Measurements from ENCODE around the gene HSF2BP.
"Not testable (repeated sequence)": the region's sequence is repeated elsewhere in the genome, so short reads cannot be mapped to it uniquely, and the experiment has no call there.

DNA sequence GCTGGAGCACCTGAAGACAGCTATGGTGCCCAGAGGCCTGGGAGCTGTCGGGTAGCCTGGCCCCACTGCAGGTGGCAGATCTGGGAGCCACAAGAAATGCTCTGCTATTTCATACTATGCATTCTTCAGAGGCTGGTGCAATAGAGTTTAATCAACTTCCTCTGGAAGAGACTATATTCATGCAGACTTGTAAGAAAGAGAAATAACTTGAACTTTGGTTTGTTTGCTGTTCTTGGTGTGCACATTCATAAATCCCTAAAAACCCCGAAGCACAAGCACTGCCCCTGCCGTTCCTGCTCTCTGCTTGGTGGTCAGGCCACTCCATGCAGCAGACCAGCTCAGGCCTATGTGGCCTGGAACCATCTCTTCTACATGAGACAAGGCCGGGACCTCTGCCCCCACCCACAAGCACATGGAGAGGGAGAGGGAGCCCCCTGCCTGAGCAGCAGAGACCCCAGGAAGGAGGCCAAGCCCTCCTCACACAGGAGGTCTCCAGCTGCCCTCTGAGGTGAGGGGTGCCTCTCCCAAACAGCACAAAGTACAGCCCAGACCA lies 142.9 kb downstream of the HSF2BP start:
- TF ChIP-seq POLR2AphosphoS5 (IDR thresholded peaks at IDR 0.05; ENCODE audit: low read depth); SPI1 (IDR thresholded peaks at IDR 0.05; ENCODE audit: borderline replicate concordance, low read depth): not testable (repeated sequence)

Measured in HL-60 (cell line).